ENCODE data around the gene NPIPB6.
"Not testable (repeated sequence)": the region's sequence is repeated elsewhere in the genome, so short reads cannot be mapped to it uniquely, and the experiment has no call there.

Gene NPIPB6

DNA sequence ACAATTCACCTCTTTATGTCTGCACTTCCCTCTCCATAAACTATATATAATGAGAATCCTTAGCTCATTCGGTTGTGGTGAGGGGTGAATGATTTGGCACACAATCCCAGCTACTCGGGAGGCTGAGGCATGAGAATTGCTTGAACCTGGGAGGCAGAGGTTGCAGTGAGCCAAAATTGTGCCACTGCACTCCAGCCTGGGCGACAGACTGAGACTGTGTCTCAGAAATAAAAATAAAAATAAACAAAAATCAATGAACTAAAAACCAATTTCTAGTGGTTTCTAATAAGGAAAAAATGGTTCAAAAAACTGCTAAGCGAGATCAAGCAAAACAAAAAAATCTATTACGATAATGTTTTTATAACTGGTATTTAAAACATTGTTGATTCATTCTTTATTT is at the start of gene NPIPB6:
NPIPB6 (minus strand) TSS at position 101 of the 400 bp plus-strand sequence. CDS start 686 bp downstream, outside the sequence.
- not testable (repeated sequence) for DNase-seq

DNA sequence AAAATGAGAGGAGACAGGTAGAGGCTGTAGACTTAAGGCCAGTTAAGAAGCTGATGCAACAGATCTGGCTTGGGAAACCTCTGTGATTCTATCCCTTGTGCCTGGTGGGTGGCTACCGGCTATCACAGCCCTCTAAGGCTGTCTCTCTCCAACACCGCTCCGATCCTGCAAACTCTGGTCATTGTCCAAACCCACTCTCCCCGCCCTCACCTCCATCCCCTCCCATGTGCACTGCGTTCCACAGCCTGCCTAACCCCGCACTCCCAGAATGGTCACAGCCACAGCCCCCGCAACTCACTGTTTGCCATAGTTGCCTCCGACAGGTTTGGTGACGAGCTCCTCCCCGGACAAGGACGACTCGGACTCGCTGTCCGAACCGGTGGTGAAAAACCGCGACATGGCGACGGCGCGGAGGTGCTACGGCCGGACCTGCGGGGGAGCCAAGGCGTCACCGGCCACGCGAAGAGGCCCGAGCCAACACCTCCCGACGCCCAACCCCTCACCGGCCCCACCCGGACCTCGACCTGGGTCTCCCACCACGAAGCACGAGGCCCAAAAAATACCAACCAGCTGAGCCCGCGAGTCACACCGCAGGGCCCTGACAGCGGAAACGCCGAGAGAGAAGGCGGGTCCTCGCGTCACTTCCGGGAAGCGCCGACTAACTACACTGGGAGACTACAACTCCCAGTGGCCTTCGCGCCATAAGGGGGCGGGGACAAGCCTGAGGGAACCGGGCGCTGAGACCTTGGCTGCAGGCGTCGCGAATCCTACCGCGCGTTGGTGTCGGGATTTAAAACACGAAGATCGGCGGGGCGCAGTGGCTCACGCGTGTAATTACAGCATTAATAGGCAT is 40.1 kb upstream of the NPIPB6 start, which contains the start of gene EIF3CL:
EIF3CL (minus strand) TSS at position 622 of the 853 bp plus-strand sequence; CDS start at position 399, 223 bp downstream.
- not testable (repeated sequence) for DNase-seq

DNA sequence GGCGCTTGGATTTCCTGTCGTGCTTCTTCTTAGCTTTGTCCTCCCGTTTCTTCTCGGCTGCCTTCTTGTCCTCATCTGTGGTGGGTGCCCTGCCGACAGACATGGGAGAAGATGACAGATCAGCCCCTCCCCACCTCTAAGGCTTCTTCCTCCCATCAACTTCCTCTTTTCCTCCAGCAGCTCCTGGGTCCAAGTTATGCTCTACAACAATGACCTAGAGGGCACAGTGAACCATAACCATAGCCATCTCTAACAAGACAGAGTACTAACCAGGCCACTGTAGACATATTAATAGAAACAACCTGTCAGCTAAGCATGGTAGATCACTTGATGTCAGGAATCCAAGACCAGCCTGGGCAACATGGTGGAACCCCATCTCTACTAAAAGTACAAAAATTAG is 28.7 kb upstream of the NPIPB6 start:
- not testable (repeated sequence) for DNase-seq

DNA sequence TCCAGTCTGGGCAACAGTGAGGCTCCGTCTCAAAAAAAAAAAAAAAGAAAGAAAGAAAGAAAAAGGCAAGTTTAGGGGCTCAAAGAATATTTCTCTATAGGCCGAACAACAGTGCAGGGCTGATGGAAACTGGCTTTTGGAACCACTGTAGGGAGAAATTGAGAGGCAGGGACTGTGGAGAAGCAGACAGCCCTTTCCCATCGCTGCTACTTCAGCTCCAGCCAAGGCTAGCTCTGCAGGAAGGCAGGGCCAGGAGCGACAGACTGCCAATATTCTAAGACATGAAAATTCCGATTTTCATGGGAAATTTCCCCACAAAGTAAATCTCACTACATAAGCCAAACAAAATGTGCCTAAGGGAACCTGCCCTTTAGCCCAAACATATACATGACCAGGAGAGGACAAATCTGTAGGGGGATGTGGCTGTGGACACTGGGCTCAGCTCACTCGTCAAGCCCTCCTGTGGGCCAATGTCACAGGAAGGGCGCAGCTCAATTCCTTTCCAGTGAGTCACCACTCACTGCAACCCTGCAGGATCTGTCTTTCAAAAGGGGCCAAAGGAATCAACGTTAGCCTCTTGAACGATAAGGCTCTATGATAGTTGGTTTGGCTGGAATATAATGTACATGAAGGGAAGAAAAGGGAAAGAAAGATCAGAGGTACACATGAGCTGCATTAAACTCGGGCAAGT is 19.0 kb upstream of the NPIPB6 start:
- not testable (repeated sequence) for DNase-seq

DNA sequence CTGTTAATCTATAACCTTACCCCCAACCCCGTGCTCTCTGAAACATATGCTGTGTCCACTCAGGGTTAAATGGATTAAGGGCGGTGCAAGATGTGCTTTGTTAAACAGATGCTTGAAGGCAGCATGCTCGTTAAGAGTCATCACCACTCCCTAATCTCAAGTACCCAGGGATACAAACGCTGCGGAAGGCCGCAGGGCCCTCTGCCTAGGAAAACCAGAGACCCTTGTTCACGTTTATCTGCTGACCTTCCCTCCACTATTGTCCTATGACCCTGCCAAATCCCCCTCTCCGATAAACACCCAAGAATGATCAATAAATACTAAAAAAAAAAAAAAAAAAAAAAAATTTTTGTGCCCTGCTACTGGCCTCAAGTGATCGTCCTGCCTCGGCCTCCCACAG is 14.5 kb upstream of the NPIPB6 start:
- DNase-seq, result not testable (repeated sequence)

DNA sequence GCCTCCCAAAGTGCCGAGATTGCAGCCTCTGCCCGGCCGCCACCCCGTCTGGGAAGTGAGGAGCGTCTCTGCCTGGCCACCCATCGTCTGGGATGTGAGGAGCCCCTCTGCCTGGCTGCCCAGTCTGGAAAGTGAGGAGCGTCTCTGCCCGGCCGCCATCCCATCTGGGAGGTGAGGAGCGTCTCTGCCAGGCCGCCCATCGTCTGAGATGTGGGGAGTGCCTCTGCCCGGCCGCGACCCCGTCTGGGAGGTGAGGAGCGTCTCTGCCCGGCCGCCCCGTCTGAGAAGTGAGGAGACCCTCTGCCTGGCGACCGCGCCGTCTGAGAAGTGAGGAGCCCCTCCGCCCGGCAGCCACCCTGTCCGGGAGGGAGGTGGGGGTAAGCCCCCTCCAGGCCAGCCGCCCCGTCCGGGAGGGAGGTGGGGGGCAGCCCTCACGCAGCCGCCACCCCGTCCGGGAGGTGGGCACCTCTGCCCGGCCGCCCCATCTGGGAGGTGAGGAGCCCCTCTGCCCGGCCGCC is 13.9 kb upstream of the NPIPB6 start:
- not testable (repeated sequence) for DNase-seq

DNA sequence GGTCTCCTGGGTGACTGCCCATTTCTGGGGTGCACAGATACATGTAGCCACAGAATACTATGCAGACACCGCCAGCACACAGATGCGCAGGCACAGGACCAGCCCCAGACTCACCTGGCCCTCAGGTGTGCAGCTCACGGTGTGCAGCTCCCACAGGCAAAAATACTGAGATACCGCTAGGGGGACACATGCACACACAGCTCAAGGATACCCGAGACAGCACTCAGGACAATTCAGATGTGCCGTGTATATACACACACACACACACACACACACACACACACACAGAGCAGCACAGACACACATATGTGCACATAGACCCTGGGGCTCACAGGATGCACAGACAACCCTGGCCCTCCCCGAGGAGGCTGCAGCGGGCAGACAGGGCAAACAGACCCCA is 11.8 kb upstream of the NPIPB6 start:
- not testable (repeated sequence) for DNase-seq

DNA sequence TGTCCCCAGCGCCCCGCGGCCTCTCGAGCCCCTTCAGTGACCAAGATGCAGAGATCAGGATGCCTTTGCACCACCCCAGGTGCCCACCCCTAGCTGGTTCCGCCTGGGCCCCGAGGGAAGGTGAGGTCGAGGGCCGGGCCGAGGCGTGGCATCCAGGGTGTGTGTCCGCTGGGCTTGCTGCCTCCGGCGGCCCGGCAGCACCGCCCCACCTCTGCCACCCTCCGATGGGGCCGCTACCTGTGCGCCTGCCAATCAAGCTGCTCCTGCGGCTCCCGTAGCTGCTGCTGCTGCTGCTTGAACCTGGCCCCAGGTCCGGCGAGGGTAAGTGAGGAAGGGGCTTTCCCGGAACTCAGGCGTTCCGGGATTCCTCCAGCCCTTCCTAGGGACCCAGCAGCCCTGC is 11.0 kb upstream of the NPIPB6 start:
- not testable (repeated sequence) for DNase-seq

DNA sequence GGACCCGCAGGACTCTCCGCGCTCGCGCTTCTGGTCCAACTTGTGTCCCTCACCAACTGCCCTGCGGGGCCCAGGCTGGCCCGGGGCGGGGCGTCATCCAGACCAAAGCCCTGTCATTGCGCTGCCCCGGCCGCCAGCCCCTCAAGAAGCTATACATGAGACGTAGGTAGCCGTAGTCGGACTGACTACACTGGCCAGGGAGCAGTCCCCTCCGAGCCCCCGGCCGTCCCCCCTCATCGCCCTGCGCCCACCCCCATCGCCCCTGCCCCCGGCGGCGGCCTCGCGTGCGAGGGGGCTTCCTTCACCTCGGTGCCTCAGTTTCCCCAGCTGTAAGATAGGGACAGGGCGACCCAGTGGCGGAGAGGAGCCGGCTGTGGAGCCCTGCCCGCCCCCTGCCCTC is 4.6 kb upstream of the NPIPB6 start:
- DNase-seq, result not testable (repeated sequence)

DNA sequence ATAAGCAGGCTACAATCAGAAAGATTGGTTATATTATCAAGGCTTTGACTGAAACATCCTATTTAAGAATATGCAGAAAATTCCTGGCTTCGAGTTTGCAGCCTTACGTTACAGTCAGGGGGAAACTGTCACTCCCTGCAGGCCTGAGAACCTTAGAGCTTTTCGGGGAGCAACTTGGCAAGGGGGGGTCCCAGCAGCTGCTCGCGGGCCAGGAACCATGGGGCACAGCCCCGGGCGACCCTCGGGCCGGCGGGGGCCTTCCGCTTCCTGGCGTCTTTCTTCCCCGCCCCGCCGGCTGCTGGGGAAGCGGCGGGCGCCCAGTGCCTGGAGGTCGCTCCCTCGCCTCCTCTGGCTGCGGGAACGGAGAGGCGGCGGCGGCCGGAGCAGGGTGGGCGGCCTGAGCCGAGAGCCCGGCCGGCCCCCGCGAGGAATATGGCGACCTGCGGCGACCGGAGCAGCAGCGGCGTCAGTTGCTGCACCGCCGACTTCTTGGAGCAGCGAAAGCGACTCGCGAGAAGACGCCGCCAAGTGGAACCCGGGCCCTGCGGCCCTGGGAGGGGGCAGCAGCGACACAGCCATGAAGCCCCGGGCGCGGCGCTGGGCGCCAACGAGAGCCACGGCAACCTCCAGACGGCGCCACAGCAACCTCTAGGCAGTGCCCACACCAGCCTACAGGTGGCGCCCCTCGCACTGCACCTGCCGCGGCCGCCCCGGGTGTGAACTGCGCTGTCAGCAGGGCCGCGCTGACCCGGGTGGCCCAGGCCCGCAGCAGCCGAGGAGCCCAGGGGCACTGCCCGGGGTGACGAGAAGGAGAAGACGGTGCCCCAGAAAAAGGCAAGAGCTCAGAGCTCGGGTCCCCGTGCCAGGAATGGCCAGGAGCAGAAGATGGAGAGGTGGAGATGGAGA is 1.2 kb upstream of the NPIPB6 start:
- not testable (repeated sequence) for DNase-seq

DNA sequence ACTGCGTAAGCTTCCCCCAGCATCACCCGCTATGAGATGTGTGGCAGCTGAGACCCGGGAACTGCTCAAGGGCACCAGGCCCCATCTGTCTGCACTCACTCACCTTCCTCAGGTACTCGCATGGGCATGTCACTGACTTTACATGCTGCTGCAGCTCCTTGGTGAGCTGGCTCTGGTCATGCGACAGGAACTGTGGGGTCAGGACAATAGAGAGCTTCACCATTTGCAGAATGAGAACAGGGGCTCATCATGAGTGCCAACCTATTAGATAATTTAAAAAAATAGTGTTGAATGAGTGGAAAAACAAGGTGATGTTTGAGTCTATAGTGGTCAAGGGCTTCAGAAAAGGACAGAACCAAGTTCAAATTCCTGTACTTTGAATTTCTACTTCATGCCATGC is 708 bp downstream of the NPIPB6 start:
- DNase-seq, result not testable (repeated sequence)

DNA sequence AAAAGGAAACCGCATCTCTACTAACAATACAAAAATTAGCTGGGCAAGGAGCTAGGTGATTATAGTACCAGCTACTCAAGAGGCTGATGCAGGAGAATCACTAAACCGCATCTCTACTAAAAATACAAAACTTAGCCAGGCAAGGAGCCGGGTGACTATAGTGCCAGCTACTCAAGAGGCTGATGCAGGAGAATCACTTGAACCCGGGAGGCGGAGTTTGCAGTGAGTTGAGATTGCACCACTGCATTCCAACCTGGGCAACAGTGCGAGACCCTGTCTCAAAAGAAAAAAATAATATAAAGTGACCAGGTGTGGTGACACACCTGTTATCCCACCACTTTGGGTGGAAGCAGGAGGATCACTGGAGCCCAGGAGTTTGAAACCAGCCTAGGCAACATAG is 25.1 kb downstream of the NPIPB6 start:
- DNase-seq, result not testable (repeated sequence)

DNA sequence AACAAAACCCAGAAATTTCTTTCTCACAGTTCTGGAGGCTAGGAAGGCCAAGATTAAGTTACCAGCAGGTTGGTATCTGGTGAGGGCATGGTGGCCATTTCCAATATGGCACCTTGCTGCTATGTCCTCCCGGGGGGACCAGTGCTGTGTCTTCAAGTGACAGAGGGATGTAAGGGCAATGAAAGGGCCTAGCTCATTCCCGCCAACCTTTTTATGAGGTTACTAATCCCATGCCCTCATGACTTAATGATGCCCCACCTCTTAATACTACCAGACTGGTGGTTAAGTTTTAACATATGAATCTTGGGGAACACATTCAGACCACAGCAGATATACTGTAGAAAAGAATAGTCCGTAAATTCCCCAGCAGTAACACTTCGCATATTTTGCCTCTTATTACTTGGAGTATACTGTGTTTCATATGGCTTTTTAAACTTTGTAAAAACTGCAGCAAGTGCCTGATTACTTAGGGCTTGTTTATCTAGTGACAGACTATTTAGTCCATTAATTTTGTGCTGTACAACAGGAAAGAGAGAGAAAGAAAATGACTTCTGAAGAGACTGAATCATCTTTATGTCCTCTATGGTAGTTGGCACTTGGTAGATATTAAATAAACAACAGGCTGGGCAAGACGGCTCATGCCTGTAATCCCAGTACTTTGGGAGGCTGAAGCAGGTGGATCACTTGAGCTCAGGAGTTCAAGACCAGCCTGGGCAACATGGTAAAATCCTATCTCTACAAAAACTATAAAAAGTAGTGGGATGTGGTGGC is 26.2 kb downstream of the NPIPB6 start:
- not testable (repeated sequence) for DNase-seq

DNA sequence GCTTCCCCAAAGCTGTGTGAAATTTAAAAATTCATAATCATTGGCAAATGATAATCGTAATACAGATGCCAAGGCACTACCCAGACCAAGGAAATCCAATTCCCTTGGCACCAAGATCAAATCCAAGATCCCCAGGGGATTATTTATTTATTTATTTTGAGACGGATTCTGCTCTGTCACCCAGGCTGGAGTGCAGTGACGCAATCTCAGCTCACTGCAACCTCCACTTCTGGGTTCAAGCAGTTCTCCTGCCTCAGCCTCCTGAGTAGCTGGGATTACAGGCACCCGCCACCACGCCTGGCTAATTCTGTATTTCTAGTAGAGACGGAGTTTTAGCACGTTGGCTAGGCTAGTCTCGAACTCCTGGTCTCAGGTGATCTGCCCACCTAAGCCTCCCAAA is 27.6 kb downstream of the NPIPB6 start:
- not testable (repeated sequence) for DNase-seq

DNA sequence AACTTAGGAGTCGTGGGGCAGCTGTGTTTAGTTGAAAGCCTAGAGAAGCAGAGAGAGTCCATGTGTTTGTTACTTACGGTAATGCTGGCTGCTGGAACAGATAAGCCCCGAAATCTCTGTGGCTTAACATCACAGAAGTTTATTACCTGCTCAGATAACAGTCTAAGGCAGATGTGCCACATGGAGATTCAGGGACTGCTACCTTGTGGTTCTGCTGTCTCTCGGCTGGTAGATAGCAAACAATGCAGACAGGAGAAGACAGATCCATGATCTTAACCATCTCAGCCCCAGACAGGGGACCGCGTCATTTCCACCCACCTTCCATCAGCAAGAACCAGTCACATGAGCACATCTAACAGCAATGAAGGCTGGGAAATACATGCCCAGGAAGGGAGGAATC is 30.7 kb downstream of the NPIPB6 start:
- DNase-seq, result not testable (repeated sequence)

DNA sequence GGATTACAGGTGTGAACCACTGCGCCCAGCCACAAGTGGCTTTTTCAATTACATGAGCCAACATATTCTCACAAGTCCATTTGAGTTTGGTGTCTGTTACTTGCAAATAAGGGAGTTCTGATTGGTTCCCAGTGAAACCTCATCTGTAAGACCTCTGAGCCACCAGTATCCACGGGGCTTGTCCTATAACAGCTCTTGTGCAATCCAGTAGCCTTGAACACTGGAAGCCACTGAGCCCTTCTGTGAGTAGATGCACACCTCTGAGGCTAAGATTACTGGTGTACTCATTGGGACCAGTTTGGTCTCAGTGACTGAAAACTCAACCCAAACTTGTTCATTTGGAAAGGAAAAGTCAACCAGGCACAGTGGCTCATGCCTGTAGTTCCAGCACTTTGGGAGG is 32.3 kb downstream of the NPIPB6 start:
- DNase-seq, result not testable (repeated sequence)

DNA sequence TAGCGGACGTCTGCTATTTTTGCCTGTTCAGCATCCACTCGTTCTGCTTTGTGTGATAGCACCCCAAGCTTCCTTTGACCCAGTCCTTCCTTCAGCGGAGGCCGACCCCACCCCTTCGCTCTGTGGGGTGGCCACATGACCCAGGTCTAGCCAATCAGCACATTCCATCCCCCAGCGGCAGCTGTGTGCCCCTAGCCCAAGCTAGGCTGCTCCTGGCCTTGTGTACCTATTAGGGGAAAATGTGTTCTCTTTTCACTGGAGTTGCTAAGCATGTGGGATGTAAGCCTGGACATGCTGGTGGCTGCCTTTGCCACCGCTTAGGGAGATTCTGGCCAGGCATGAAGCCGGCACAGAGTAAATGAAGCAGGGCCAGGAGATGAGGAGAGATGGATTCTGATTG is 33.1 kb downstream of the NPIPB6 start:
- DNase-seq, result not testable (repeated sequence)

DNA sequence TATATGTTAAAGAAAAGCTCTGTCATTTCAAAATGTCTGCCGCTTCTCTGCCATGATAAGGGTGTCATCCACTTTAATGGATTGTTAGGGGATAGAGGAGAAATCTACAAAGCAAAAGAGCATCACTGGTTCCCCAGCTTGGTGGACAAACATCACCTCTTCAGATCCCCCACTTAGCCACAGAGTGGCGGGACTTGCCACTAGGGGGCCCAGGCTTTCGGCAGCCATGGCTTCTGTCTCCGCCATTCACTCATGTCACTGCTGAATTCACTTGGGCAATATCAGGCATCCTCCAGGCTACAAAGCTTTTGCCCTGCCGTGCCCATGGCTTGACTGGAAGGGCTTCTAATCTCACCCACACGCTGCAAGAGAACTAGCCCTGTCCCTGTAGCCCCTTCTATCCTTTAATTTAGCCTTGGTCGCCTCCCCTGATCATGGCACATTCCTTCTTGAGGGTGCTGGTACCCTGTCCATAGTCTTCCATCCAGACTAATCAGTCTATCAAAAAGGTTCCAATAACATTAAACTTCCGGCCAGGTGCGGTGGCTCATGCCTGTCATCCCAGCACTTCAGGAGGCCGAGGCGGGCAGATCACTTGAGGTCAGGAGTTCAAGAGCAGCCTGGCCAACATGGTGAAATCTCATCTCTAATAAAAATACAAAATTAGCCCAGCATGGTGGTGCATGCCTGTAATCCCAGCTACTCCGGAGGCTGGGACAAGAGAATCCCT is 36.3 kb downstream of the NPIPB6 start:
- DNase-seq, result peak; percentile 3

DNA sequence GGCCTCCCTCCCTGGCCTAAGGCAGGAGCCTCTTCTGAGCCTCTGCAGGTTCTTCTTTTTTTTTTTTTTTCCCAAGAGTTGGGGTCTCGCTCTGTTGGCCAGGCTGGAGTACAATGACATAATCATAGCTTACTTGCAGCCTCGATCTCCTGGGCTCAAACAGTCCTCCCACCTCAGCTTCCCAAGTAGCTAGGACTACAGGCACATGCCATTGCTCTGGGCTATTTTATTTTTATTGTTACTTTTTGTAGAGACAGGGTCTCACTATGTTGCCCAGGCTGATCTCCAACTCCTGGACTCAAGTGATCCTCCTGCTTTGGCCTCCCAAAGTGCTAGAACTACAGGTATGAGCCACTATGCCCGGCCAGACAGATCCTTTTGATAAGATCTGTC is 38.4 kb downstream of the NPIPB6 start:
- DNase-seq, result no peak

DNA sequence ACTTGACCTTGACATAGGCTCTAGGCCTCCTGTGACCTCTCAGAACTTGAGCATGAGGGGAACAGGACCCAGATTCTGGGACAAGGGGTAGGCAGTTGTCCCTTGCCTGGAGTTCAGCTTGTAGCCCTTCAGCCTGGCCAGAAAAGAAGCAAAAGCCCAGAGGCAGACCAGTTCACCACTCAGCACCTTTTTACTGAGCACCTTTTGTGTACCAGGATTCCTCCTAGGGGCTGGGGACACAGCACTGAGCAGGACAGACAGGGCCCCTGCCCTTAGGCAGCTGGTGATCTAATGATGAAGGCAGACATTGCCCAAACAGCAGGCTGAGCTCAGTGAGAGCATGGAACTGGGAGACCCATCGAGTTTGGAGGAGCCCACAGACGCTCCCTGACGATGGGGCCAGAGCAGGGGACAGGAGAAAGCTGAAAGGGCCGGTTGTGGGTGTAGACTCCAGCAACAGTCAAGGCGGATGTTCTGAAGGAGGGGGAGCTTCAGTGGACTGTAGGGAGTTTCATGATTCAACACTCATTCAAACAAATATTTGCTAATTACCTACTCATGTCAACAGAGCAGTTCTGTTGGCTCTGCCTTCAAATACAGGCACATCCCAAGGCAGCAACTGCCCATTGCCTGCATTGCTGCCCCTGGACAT is 38.9 kb downstream of the NPIPB6 start:
- no peak for DNase-seq

Measured in NCI-H1694 treated with DMSO at 0.1 percent for 48 hours (cell line).